LoVo (cell line): Measurements from ENCODE around the gene LUC7L.
"Not testable (repeated sequence)": the region's sequence is repeated elsewhere in the genome, so short reads cannot be mapped to it uniquely, and the experiment has no call there.

ENCODE experiments used
- DNase-seq: peaks from one replicate; pipeline ENCODE4 v3.0.0-alpha.2; 2016; ENCODE audit warnings: low spot score

Gene LUC7L

DNA sequence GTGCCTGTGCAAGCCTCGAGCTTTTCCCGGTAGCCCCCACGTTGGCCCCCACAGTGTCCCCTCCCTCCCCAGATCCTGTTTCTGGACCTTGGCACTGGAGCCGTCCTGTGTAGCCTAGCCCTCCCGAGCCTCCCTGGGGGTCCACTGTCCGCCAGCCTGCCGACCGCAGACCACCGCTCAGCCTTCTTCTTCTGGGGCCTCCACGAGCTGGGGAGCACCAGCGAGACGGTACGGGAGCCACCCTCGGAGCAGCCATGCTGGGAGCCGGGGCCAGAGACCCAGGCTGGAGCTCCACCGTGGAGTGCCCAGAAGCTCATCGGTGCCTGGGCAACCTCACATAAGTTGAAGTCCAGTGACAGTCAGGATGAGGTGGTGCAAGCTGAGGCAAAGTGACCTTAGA is 34.7 kb upstream of the LUC7L start:
- DNase-seq = no peak

DNA sequence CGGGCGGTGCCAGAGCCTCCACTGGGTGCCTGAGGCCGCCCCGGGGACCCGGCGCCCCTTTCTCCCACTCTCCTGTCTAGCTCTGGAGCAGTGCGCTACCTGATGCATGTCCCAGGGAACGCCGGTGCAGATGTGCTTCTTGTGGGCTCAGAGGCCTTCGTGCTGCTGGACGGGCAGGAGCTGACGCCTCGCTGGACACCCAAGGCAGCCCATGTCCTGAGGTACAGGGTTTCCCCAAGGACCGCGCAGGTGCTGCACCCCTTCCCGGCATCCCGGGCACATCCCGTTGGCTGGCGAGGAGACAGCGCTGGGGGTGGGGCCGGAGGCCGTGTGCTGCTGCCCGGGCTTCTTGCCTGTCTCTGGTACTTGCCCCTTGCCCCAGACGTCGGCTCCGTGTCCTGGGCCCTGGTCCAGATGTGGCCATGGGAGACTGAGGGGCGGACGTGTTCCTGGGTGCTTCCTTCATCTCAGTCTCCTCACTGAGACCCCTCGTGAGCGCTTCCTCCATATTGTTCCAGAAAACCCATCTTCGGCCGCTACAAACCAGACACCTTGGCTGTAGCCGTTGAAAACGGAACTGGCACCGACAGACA is 34.0 kb upstream of the LUC7L start:
- DNase-seq = no peak

DNA sequence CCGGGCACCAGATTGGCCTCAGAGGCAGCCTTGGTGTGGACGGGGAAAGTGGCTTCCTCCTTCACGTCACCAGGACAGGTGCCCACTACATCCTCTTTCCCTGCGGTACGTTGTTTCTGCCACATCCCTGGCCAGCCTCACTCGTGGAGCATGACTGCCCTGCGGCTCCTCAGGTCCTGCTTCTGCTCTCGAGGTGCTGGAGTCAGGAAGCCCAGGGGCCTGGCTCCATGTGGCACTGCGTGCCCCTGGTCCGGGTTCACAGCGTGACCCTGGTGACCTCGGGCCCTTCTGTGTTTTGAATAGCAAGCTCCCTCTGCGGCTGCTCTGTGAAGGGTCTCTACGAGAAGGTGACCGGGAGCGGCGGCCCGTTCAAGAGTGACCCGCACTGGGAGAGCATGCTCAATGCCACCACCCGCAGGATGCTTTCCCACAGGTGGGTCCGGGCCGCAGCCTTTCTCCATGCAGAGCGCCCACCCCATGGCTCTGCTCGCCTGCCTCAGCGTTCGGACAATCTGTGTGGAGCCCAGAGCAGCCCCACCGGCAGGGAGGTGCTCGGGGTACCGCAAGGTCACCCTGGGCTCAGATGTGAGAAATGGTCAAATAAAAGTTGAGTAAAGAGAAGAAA is 33.0 kb upstream of the LUC7L start:
- DNase-seq = no peak

DNA sequence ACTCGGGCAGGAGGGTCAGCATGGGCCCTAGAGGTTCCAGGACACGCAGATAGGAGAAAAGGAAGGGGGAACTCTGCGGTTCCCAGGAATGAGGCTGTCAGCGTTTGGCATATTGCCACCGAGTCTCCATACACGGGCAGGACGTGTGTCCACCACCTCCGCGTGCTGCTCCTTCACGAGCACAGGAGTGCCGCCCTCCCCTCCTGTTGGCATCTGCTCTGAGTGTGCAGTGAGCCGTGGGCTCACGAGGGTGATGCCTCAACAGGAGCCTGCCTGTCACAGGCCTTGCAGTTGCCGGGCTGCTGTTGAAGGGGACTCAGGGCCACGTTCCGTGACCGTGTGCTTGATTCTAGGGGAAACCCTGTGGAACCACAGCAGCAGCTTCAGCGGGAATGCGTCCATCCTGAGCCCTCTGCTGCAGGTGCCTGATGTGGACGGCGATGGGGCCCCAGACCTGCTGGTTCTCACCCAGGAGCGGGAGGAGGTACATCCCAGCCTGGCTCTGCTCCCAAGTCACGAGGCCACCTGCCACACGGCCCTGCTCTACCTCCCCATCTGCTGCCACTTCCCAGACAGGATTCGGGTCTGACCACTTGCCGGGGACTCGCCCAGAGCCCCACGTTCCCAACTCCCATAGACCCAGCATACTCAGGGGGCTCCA is 31.9 kb upstream of the LUC7L start:
- no peak for DNase-seq

DNA sequence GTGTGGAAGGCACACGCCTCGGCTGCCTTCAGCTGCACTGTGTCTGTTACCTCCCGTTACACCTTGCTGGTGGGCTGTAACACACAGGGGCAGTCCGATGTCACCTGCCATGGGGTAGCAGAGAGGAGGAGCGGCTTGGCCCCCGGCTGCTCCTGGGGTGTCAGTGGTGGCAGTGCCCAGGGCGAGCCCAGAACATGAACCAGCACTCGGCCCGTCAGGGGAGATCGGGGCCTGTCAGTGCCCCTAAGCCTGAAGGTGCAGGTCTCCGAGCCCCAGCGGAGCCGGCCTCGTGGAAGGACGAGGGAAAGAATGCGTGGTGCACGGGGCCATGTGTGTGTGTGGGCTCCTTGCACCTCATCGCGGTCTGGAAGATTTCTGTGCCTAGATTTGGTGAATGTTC is 31.1 kb upstream of the LUC7L start:
- no peak for DNase-seq

DNA sequence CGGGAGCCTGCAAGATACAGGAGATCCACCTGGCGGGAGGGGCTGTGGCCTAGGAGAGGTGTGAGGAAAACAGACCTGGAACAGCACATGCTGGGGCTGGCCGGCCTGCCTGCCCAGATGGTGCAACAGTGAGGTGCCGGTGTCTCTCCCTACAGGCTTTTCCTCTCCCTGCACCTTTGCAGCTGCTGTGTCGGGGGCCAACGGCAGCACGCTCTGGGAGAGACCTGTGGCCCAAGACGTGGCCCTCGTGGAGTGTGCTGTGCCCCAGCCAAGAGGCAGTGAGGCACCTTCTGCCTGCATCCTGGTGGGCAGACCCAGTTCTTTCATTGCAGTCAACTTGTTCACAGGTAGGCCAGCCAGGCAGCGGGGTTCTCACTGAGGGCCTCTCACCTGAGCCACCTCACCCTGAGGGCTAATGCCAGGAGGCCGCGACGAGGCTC is 30.6 kb upstream of the LUC7L start:
- no peak for DNase-seq

DNA sequence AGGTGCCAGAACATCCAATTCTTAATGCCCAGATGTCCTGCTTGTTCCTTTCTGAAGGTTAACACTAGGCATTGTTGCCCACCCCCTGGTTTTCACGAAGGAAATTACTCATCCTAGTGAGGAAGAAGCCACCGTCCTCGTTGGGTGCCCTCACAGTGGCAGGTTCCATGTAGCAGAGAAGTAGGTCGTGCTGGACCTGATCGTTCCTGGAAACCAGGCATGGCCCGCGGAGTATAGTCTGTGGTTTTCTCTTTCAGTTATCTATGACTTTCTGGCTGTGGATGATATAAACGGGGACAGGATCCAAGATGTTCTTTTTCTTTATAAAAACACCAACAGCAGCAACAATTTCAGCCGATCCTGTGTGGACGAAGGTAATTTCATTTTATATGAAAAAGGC is 30.0 kb upstream of the LUC7L start:
- DNase-seq = no peak

DNA sequence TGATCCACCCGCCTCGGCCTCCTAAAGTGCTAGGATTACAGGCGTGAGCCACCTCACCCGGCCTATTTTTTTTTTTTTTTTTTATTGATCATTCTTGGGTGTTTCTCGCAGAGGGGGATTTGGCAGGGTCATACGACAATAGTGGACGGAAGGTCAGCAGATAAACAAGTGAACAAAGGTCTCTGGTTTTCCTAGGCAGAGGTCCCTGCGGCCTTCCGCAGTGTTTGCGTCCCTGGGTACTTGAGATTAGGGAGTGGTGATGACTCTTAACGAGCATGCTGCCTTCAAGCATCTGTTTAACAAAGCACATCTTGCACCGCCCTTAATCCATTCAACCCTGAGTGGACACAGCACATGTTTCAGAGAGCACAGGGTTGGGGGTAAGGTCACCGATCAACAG is 28.8 kb upstream of the LUC7L start:
- DNase-seq = not testable (repeated sequence)

DNA sequence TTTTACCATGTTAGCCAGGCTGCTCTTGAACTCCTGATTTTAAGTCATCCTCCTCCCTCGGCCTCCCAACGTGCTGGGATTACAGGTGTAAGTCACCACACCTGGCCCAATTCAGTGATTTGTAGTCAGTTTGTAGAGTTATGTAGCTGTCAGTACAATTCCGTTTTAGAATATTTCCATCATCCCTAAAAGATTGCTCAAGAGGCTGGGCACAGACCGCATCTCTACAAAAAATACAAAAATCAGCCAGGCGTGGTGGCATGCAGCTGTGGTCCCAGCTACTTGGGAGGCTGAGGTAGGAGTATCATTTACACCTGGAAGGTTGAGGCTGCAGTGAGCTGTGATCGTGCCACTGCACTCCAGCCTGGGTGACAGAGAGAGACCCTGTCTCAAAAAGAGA is 25.9 kb upstream of the LUC7L start:
- no peak for DNase-seq

DNA sequence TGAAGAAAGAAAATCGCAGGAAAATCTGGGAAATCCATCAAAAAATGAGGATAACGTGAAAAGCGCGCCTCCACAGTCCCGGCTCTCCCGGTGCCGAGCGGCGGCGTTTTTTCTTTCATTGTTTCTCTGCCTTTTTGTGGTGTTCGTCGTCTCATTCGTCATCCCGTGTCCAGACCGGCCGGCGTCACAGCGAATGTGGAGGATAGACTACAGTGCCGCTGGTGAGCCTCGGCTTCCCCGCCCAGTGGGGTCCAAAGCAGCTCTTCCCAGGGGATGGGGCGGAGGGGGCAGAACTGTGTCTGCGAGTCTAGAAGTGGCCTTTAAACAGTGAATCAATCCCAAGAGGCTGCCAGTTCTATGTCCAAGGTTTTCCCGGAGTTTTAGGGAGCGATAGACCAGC is 25.2 kb upstream of the LUC7L start:
- DNase-seq = no peak

DNA sequence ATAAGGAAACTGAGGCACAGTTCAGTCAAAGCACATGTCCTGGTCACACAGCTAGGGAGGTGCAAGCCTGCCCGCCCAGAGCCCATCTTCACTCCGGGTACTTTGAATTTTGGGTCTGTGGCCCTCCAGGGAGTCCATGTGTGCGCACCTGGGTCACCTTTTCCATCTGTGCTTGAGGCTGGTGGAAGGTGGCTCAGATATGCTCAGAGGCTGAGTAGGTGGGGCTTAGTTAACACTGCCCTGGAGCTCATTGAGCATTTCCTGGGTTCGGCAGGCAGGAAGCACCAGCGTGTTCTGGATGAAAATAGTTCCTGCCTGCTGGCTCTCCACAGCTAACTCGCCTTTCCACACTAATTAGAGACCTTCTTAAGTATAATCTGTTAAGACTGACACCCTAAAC is 24.6 kb upstream of the LUC7L start:
- no peak for DNase-seq

DNA sequence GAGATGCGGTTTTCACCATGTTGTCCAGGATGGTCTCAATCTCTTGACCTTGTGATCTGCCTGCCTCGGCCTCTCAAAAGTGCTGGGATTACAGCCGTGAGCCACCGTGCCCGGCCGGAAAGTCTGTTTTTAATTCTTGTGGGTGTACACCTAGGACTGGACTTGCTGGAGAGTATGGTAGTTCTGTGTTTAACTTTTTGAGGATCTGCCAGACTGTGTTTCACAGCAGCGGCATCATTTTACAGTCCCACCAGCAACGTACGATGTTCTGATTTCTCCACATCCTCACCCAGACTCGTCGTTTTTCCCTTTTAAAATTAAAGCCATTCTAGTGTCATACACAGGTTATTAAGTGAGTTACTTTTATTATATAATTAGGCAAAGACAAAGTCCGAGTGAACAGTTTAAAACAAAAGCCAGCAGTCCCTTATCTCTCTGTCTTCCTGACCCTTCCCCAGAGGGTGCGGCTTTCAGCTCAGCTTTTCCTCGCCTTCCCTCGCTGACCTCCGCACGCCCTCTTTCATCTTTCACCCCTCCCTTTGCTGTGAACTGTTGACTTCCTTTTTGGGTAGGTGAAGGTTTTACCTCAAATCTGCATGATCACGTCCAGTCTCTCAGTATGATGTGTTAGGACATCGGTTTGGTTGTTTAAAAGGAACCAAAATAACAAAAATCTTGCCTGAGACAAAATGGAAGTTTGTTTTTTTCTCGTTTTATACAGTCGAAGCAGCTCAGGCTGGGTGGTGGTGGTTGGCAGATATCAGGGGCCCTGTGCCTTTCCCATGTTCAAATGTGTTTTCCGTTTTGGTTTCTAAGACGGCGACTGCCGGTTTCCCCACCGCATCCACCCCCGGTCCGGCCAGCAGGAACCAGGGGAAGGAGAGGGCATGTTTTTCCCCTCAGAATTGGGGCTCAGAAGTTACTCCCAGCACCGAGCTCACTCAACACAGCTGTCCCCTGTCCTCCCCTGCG is 23.4 kb upstream of the LUC7L start:
- no peak for DNase-seq

DNA sequence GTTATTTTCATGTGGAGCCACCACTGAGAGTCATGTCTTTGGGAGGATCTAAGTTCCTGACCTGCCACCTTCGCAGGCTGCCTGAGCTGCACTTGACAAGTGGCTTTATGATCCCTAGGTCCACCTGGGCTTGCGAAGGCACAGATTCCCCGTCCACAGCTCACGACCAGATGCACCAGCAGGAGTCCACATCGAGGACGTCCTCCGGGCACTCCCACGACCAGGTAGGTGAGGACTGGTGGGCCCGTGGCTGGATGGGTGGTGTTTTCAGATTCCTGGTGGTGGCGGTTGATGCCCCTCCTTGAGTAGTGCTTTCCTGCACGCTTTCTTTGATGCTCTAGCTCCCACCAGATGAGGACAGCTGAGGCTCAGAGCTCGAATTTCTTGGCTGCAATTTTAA is 20.2 kb upstream of the LUC7L start:
- no peak for DNase-seq

DNA sequence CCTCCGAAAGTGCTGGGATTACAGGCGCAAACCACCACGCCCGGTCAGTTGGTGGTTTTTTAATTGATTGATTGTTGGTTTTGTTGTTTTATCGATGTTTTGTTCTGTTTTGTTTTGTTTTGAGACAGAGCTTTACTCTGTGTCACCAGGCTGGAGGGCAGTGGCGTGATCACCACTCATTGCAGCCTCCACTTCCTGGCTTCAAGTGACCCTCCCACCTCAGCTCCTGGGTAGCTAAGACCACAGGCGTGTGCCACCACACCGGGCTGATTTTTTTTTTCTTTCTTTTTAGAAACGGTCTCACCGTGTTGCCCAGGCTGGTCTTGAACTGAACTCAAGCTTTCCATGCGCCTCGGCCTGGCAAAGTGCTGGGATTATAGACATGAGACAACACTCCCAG is 17.8 kb upstream of the LUC7L start:
- no peak for DNase-seq

DNA sequence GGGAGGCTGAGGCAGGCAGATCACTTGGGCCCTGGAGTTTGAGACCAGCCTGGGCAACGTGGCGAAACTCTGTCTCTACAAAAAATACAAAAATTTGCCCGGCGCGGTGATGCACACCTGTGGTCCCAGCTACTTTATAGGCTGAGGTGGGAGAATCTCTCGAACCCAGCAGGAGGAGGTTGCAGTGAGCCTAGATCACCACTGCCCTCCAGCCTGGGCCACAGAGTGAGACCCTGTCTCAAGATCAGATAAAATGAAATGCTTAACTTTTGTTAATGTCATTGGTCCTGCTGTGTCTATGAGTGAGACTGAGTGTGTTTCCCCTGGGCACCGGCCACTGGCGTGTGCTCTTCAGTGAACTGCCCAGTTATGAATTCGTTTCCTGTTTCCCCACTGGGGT is 15.9 kb upstream of the LUC7L start:
- no peak for DNase-seq

DNA sequence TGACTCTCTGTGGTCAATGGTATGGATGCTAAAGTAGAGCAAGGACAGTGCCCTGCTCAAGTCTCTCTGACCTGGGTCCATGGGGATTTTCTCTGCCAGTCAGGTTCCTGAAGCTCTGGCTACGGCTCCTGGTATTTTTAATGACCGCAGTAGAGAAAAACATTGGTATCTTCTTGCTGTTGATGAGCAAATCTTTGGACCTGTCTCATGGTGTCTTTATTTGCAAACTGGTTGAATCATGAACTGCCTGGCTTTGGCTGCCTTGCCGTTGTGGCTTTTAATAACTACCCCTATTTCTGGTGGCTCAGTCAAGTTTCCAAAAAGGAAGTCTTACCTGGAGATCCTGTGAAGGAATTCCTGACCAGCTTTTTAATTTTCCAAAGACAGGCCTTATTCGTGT is 14.1 kb upstream of the LUC7L start:
- DNase-seq = no peak

DNA sequence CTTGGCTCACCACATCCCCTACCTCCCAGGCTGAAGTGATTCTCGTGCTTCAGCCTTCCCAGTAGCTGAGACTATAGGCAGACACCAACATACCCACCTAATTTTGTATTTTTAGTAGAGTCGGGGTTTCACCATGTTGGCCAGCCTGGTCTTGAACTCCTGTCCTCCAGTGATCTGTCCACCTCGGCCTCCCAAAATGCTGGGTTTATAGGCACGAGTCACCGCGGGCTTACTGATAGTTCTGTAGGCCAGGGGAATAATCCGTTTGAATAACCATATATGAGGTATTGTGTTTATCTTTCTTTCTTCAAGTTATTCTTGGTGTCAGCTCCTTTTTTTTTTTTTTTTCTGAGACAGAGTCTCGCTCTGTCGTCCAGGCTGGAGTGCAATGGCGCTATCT is 13.0 kb upstream of the LUC7L start:
- DNase-seq = no peak

DNA sequence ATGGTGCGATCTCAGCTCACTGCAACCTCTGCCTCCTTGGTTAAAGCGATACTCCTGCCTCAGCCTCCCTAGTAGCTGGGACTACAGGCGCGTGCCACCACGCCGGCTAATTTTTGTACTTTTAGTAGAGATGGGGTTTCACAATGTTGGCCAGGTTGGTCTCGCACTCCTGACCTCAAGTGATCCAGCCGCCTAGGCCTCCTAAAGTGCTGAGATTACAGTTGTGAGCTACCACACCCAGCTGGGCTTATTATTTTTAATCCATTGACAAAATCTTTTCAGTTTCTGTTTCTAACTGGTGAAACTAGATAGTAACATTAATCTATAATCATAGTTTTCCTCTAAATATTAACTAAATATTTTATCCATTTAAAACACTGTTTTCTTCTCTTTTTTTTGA is 11.3 kb upstream of the LUC7L start:
- DNase-seq = no peak

DNA sequence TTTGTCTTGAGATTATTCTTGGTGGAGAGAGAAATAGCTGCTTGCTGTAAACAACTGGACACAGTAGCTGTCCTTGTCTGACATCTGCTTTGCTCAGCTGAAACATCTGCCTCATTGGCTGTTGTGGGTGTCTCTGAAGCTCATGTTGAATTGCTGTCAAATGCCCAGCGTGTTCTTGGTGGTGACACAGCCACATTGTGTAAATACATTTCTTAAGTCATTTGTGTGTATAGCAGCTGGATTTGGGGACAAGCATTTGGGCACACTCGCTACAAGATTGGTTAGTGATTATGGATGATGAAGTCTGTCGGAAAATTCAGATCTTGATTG is 10.7 kb upstream of the LUC7L start:
- DNase-seq = no peak

DNA sequence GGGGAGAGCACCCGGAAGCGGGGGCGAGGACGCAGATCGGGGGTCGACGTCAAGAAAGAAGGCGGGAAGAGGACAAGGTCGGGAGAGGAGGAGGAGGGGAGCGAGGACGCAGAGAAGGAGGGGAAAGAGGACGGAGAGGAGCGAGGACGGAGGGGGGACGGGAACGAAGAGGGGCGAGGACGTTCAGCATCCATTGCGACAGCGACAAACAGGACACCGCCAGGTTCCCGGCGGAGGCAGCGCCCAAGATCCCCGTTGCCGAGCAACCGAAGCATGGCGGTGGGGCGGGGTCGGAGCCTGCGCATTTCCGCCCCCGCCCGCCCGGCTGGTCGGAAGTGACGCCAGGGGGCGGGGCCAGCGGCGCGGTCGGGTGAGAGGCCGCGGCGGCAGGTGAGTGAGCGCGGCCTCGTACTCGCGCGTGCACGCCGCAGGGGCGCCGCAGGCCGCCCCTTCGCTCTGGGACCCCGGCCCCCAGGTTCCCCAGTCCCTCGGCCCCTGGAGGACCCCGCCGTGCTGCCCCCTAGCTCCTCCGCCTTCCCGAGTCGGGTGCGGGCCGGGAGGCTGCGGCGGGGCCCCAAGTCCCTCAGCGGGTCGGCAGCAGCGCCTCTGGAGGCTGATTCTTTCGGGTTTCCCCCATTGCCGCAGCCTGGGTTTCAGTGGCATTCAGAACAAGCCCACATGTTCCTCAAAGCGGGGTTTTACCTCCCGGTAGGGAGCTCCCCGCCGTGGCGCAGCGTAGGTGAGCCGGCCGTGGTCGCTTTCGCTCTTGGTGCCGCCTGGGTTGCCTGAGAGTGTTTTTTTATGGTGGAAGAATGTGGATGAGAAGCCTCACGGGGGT is 5.4 kb upstream of the LUC7L start, which contains the start of gene FAM234A:
Gene FAM234A, plus strand, starts transcription at position 354 of the 838 bp plus-strand sequence. CDS start 19,593 bp downstream, outside the sequence.
- peak; percentile 96 for DNase-seq

DNA sequence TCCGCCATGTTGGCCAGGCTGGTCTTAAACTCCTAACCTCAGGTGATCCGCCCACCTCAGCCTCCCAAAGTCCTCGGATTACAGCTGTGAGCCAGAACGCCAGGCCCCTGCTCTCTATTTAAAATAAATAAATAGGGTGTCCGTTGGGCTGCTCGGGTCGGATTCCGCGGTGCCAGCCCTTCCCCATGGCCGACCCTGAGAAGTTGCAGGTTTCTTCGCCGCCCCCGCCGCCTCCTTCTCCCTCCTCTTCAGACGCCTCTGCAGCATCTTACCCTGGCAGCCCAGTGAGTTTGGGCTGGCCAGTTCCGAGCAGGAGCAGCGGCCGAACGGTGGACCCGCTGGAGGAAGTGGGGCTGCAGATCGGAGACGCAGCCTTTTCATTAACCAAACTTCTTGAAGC is 1.7 kb upstream of the LUC7L start:
- DNase-seq = no peak

DNA sequence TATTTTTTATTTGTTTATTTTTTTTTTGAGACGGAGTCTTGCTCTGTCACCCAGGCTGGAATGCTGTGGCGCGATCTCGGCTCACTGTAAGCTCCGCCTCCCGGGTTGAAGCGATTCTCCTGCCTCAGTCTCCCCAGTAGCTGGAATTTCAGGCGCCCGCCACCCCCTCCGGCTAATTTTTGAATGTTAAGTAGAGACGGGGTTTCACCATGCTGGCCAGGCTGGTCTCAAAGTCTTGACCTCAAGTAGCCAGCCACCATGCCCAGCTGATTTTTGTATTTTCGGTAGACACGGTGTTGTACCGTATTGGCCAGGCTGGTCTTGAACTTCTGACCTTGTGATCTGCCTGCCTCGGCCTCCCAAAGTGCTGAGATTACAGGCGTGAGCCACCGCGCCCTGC is 1.1 kb upstream of the LUC7L start:
- DNase-seq = not testable (repeated sequence)
